SK-N-SH (cell line): ENCODE data around the gene UBASH3B. TPM values are rescaled to one million over a fixed set of nuclear protein-coding genes. Genes with fewer than 3 reads are reported as not detected.

Experiments used
- CTCF ChIA-PET: fragments of 300-600, 350-600 bp; formaldehyde crosslinking; extraction: SDS; loops from one replicate; lab custom pipeline; 2021; lab: Yijun Ruan, JAX
- POLR2A ChIA-PET: fragments of 350-600 bp; sonication (Branson Sonifier 250); formaldehyde crosslinking; extraction: SDS; loops from one replicate; lab custom pipeline; 2020; ENCODE audit warnings: antibody characterized with exemption, inconsistent platforms; lab: Yijun Ruan, JAX
- DNase-seq: peaks from one replicate; pipeline ENCODE4 v3.0.0; 2012
- H2AFZ ChIP-seq: fragments of 200-600 bp; sonication (generic); 2 replicates; pipeline ENCODE4 v1.8.1; 2016; ENCODE audit warnings: antibody characterized with exemption, mild to moderate bottlenecking, low read depth
- H3F3A ChIP-seq: fragments of 200-600 bp; sonication (generic); replicated peaks from 2 replicates; pipeline ENCODE3; 2016; ENCODE audit warnings: antibody characterized with exemption, mild to moderate bottlenecking; ENCODE audit not compliant: insufficient read depth
- H3K27ac ChIP-seq, 2 experiments: fragments of 200-500 bp in 1 of 2; fragments of 200-600 bp in 1 of 2; sonication (Bioruptor generic) in 1 of 2; sonication (generic), shearing (Covaris generic) in 1 of 2; 2 replicates each; pipeline versions ENCODE4 v1.5.1 to v1.6.1; 2014 to 2016; ENCODE audit warnings: low read depth in 2 of 2, inconsistent platforms in 1 of 2, low read length in 1 of 2, mild to moderate bottlenecking in 1 of 2, mixed read lengths in 1 of 2
- H3K27me3 ChIP-seq: fragments of 200-600 bp; sonication (generic), shearing (Covaris generic); 2 replicates; pipeline ENCODE4 v1.6.1; 2016; ENCODE audit warnings: mixed run types; ENCODE audit not compliant: insufficient read depth
- H3K36me3 ChIP-seq, 2 experiments: fragments of 200-500 bp in 1 of 2; fragments of 200-600 bp in 1 of 2; sonication (Bioruptor generic) in 1 of 2; sonication (generic) in 1 of 2; replicated peaks in 1 of 2; 2 replicates each; pipeline versions ENCODE3 to v1.5.1; 2014 to 2016; ENCODE audit warnings: low read length in 1 of 2, mild to moderate bottlenecking in 1 of 2; ENCODE audit not compliant: insufficient read depth in 2 of 2, control insufficient read depth in 1 of 2
- H3K4me1 ChIP-seq, 2 experiments: fragments of 200-500 bp in 1 of 2; fragments of 200-600 bp in 1 of 2; sonication (Bioruptor generic) in 1 of 2; sonication (generic), shearing (Covaris generic) in 1 of 2; 2 replicates each; pipeline versions ENCODE4 v1.5.1 to v1.6.1; 2014 to 2016; ENCODE audit warnings: low read depth in 1 of 2, low read length in 1 of 2, mixed run types in 1 of 2; ENCODE audit not compliant: insufficient read depth in 2 of 2, control insufficient read depth in 1 of 2
- H3K4me2 ChIP-seq: fragments of 200-600 bp; sonication (generic), shearing (Covaris generic); 2 replicates; pipeline ENCODE4 v1.6.1; 2017; ENCODE audit warnings: mixed run types
- H3K4me3 ChIP-seq, 2 experiments: fragments of 200-500 bp in 1 of 2; fragments of 200-600 bp in 1 of 2; sonication (Bioruptor generic) in 1 of 2; sonication (generic), shearing (Covaris generic) in 1 of 2; 2 replicates each; pipeline versions ENCODE4 v1.5.1 to v1.8.1; 2014 to 2016; ENCODE audit warnings: low read depth in 2 of 2, inconsistent platforms in 1 of 2, low read length in 1 of 2, mild to moderate bottlenecking in 1 of 2, mixed read lengths in 1 of 2, moderate library complexity in 1 of 2
- H3K79me2 ChIP-seq: fragments of 200-600 bp; sonication (generic); 2 replicates; pipeline ENCODE4 v1.8.1; 2017; ENCODE audit warnings: mild to moderate bottlenecking; ENCODE audit not compliant: insufficient read depth
- H3K9ac ChIP-seq: fragments of 200-600 bp; sonication (generic); 2 replicates; pipeline ENCODE4 v1.6.1; 2017; ENCODE audit warnings: mixed run types
- H3K9me2 ChIP-seq: fragments of 200-600 bp; sonication (generic); 2 replicates; pipeline ENCODE4 v1.6.1; 2017; ENCODE audit warnings: mixed run types
- H3K9me3 ChIP-seq: fragments of 200-600 bp; sonication (generic); 2 replicates; pipeline ENCODE4 v1.6.1; 2017; ENCODE audit warnings: mixed run types, mild to moderate bottlenecking, moderate library complexity
- H4K20me1 ChIP-seq: fragments of 200-600 bp; sonication (generic); 2 replicates; pipeline ENCODE4 v1.6.1; 2017; ENCODE audit warnings: mild to moderate bottlenecking, mixed run types; ENCODE audit not compliant: insufficient read depth
- CTCF ChIP-seq: fragments of 200-600 bp; sonication (generic); IDR thresholded peaks from 2 replicates; pipeline ENCODE4 v1.6.1; 2017; ENCODE audit warnings: antibody characterized with exemption, mild to moderate bottlenecking, moderate library complexity
- EP300 ChIP-seq, 2 experiments: IDR thresholded peaks; 2 replicates each; pipeline versions ENCODE4 v1.4.0 to v1.6.1; 2012; ENCODE audit warnings: borderline replicate concordance in 1 of 2, low read depth in 1 of 2, low read length in 1 of 2
- EZH2phosphoT487 ChIP-seq: fragments of 200-600 bp; sonication (generic); IDR thresholded peaks from 2 replicates; pipeline ENCODE4 v1.6.1; 2017; ENCODE audit warnings: low read depth, mixed run types, mild to moderate bottlenecking, antibody characterized with exemption, moderate library complexity, borderline replicate concordance
- FOXJ3 ChIP-seq: sonication (generic); formaldehyde crosslinking; IDR thresholded peaks from 2 replicates; pipeline ENCODE4 v1.5.1; 2020; ENCODE audit warnings: mild to moderate bottlenecking, missing genetic modification reagents
- FOXM1 ChIP-seq: IDR thresholded peaks from 2 replicates; pipeline ENCODE4 v1.4.0; 2012; ENCODE audit warnings: low read depth, mild to moderate bottlenecking
- GABPA ChIP-seq: IDR thresholded peaks from 2 replicates; pipeline ENCODE4 v1.4.0; 2012; ENCODE audit warnings: low read depth, mild to moderate bottlenecking
- IRF3 ChIP-seq: fragments of 150-350 bp; IDR thresholded peaks from 2 replicates; pipeline ENCODE4 v1.6.1; 2016; ENCODE audit warnings: mild to moderate bottlenecking, low read depth, low read length
- MEF2A ChIP-seq: IDR thresholded peaks from 2 replicates; pipeline ENCODE4 v1.4.0; 2012; ENCODE audit warnings: low read depth, borderline replicate concordance
- POLR2AphosphoS5 ChIP-seq: IDR thresholded peaks from 2 replicates; pipeline ENCODE4 v1.6.1; 2012; ENCODE audit warnings: low read depth, low read length
- RFX5 ChIP-seq: IDR thresholded peaks from 2 replicates; pipeline ENCODE4 v1.6.1; 2012; ENCODE audit warnings: mild to moderate bottlenecking, improper control_type of control experiment, low read length
- SIN3A ChIP-seq: IDR thresholded peaks from 2 replicates; pipeline ENCODE4 v1.6.1; 2012; ENCODE audit warnings: low read depth, mild to moderate bottlenecking, low read length, moderate library complexity, borderline replicate concordance
- SMC3 ChIP-seq: IDR thresholded peaks from 2 replicates; pipeline ENCODE4 v1.6.1; 2012; ENCODE audit warnings: low read depth, low read length, improper control_type of control experiment
- USF2 ChIP-seq: fragments of 150-350 bp; IDR thresholded peaks from 2 replicates; pipeline ENCODE4 v1.6.1; 2017; ENCODE audit warnings: antibody characterized with exemption, low read length, low read depth, borderline replicate concordance
- ZBTB33 ChIP-seq: IDR thresholded peaks from 2 replicates; pipeline ENCODE4 v1.4.0; 2012; ENCODE audit warnings: low read depth, borderline replicate concordance
- WGBS: methylation state at CpG from one replicate; pipeline ENCODE4 v1.1.6; 2017; ENCODE audit warnings: low lambda C conversion rate; 5-methylcytosine and 5-hydroxymethylcytosine counted together
- polyA plus RNA-seq, 3 experiments: library from polyadenylated mRNA; depleted of rRNA; stranded (reverse); fragments of >200 nt; gene quantifications; 2 replicates each; pipeline ENCODE4 v1.2.3, GENCODE V29; 2012

Gene UBASH3B
- polyA plus RNA-seq, 1 of the 3 experiments (the other 2 are of a cell fraction), result 10.4 TPM

GRCh38 chr11:122612123-122612824 lies 43.2 kb upstream of the UBASH3B start:
- POLR2A ChIA-PET, result no interaction called here
- no peak for TF ChIP-seq EP300 (IDR thresholded peaks at IDR 0.05; ENCODE audit: borderline replicate concordance in 1 of 2, low read depth in 1 of 2, low read length in 1 of 2)
- TF ChIP-seq IRF3, result no peak
- TF ChIP-seq RFX5, result no peak
- TF ChIP-seq GABPA, result no peak
- TF ChIP-seq EZH2phosphoT487, result no peak
- TF ChIP-seq SMC3, result no peak
- TF ChIP-seq SIN3A, result no peak
- TF ChIP-seq USF2, result no peak
- TF ChIP-seq POLR2AphosphoS5, result no peak
- TF ChIP-seq FOXM1, result no peak
- TF ChIP-seq CTCF, result no peak
- no peak for TF ChIP-seq MEF2A
- no peak for TF ChIP-seq FOXJ3 (CRISPR knock-in tag)
- no peak for TF ChIP-seq ZBTB33
- Histone ChIP-seq H3K27ac (no peak overlapping the region), H3F3A (no peaks in the 10 kb centered on the region), H3K36me3 (no peaks in the 10 kb centered on the region), H3K9ac (no peak overlapping the region), H3K4me3 (no peak overlapping the region), H3K9me3 (no peaks in the 10 kb centered on the region), H3K27me3 (no peaks in the 10 kb centered on the region), H2AFZ (no peak overlapping the region), H3K4me2 (no peak overlapping the region), H4K20me1 (no peaks in the 10 kb centered on the region), H3K9me2 (no peaks in the 10 kb centered on the region), H3K79me2 (no peaks in the 10 kb centered on the region), H3K4me1 (no peaks in the 10 kb centered on the region)
- CTCF ChIA-PET, result interaction anchor here (0.8 to 1.3 kb wide), 5 partner anchors 10 to 183 kb away, joined by 3 to 5 read pairs (median 3); no protein-coding TSS in a partner anchor
- WGBS, result 91% methylated on average over 7 of the region's 7 CpGs
- no peak for DNase-seq
